ENCODE results near the gene BICD1.

Gene BICD1

DNA sequence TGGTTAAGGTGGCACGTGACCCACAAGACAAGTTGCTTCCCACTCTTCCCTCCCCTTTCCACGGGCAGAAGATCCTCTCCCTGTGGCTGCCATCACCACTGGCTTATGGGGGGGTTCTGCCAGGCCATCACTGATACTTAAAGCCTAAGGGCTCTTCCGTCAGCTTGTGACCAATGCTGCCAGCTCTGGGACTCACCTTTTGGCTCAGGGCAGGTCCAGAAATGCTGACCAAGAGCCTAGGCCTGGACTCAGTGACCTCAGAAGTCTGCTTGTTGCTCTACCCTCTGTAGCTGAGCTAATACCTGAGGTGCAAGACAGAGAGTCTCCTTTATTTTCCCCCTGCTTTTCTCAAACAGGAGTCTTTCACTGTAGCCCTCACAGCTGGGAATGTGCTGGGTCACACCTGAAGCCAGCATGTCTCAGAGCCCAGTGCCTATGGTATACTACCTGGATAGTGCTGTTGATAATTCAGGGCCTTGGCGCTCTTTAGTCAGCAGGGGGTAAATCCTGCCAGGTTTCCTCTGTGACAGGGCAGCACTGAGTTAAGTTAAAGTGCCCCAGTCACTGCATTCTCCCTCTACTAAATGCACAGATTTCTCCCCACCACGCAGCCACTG is 312.4 kb downstream of the BICD1 start:
- no peak for DNase-seq

DNA sequence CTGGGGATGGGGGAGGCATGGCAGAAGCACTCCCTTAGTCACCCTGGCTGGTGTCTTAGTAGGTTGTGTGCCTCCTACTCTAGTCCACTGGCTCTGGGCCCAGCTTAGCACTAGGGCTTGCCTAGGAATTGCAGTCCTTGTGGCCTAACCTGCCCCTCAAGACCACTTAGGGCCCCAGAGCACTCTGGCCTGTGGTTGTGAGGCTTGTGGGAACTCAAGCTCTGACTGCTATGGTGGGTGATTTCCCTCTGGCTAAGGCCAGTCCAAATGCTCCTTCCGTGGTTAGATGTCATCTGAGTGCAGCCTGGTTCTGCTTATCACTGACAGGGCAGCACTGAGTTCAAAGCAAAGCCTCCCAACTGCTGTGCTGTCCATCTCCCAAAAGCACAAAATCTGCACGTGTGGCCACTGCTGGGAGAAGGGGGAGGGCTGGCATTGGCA is 312.9 kb downstream of the BICD1 start:
- DNase-seq: no peak

DNA sequence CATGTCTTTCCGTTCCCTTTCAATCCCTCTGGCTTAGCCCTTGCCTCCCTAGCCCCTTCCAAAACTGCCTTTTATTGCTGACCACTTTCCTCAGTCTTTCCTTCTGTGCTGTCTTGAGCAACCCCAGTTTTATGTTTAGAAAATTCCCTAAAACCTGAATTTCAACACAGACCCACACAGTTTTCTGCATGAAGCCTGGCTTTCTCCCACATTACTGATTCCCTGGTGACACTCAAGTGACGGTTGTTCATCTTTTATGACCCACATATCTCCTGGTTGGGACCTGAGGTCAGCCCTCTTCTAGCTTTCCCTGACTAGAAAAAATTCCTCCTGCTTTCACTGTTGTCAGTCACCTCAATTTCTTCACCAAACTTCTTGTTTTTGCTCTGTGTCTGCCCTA is 313.7 kb downstream of the BICD1 start:
- no peak for DNase-seq

DNA sequence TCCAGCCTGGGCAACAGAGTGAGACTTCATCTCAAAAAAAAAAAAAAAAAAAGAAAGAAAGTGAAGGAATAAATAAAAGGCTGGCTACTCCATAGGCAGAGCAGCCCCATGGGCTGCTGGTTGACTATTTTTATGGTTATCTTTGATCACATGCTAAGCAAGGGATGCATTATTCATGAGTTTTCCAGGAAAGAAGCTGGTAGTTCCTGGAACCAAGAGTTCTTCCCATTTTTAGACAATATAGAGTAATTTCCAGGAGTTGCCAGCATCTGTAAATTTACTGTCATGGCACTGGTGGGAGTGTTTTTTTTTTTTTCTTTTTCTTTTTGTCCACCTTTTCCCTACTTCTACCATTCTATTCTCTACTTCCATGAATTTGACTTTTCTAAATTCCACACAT is 316.9 kb downstream of the BICD1 start:
- no peak for DNase-seq

DNA sequence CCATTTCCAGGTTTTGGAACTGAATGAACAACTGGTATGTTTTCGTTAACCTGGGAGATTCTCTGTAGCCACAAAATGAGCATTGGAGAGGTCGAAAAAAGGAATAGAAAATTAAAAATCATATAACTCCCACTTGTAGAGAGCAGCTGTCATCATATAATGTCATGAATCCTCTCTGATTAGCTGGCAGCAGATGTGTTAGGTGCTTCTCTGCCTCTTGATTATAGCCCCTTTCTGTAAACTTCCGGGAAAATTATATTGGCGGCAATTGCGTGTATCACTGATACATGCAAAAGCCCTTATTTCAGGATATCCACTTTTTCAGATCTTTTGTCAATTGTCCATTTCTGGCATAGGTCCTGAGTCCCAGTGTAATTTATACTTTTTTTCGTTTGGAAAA is 324.4 kb downstream of the BICD1 start:
- no peak for DNase-seq
